ENCODE data around the gene EHMT1.

The EHMT1 gene

GRCh38 chr9:137755261-137755927 is 136.6 kb downstream of the EHMT1 start:
- Histone ChIP-seq H3K36me3 (ENCODE audit: control insufficient read depth in 2 of 2, insufficient read depth in 2 of 2, low read length in 2 of 2) (peaks cover 47 to 60% of the 10 kb centered on the region in 2 donors), H3K27me3 (ENCODE audit: control insufficient read depth in 2 of 2, insufficient read depth in 2 of 2, low read length in 2 of 2) (no peaks in the 10 kb centered on the region), H3K9ac (ENCODE audit: low read depth in 1 of 2, low read length in 2 of 2) (no peak overlapping the region), H3K27ac (ENCODE audit: low read depth in 2 of 2, low read length in 2 of 2) (no peak overlapping the region), H3K4me1 (ENCODE audit: control insufficient read depth in 2 of 2, insufficient read depth in 2 of 2, low read length in 2 of 2) (peaks cover 0 to 2% of the 10 kb centered on the region in 2 donors), H3K9me3 (ENCODE audit: control insufficient read depth in 2 of 2, low read length in 2 of 2) (no peaks in the 10 kb centered on the region), H3K4me3 (ENCODE audit: low read length in 2 of 2) (no peak overlapping the region)

DNA sequence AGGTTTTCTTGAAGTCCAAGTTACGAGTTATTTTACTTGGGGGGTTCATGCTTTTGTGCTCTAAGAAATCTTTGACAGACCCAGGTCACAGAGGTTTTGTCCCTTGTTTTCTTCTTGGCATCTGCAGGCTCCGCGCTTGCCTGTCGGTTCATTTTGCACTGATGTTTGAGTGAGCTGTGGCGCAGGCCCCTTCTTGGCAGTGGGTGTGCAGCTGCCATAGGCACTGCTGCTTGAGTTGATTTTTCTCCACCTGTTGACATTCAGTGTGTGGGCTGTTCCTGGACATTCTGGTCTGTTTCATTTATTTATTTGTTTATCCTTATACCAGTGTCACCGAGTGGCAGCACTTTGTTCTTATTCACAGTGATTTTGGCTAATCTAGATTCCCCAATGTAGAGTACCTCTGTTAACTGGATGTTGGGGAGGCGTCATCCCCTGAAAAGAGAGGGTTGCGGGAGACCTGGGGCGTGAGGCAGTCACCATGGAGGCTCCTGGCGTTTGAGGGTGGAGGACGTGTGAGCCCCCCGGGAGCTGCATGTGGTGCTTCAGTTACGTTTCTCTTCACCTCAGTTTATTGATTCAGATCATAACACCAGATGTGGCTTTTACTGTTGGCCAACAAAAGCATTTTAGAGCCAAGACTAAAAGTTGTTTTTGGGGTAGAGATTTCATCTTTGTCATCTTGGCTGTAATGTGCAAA is 137.4 kb downstream of the EHMT1 start:
- H3K4me1 ChIP-seq (ENCODE audit: control insufficient read depth in 2 of 2, insufficient read depth in 2 of 2, low read length in 2 of 2) = peaks cover 0 to 2% of the 10 kb centered on the region in 2 donors
- H3K9ac ChIP-seq (ENCODE audit: low read depth in 1 of 2, low read length in 2 of 2) = no peak overlapping the region
- no peak overlapping the region for H3K27ac ChIP-seq (ENCODE audit: low read depth in 2 of 2, low read length in 2 of 2)
- peaks cover 47 to 61% of the 10 kb centered on the region in 2 donors for H3K36me3 ChIP-seq (ENCODE audit: control insufficient read depth in 2 of 2, insufficient read depth in 2 of 2, low read length in 2 of 2)
- no peaks in the 10 kb centered on the region for H3K9me3 ChIP-seq (ENCODE audit: control insufficient read depth in 2 of 2, low read length in 2 of 2)
- no peak overlapping the region for H3K4me3 ChIP-seq (ENCODE audit: low read length in 2 of 2)
- no peaks in the 10 kb centered on the region for H3K27me3 ChIP-seq (ENCODE audit: control insufficient read depth in 2 of 2, insufficient read depth in 2 of 2, low read length in 2 of 2)

- H3K27me3 ChIP-seq (ENCODE audit: control insufficient read depth in 2 of 2, insufficient read depth in 2 of 2, low read length in 2 of 2) = no peaks in the 10 kb centered on the region
- no peak overlapping the region for H3K4me3 ChIP-seq (ENCODE audit: low read length in 2 of 2)
- peaks cover 50 to 57% of the 10 kb centered on the region in 2 donors for H3K36me3 ChIP-seq (ENCODE audit: control insufficient read depth in 2 of 2, insufficient read depth in 2 of 2, low read length in 2 of 2)
- H3K4me1 ChIP-seq (ENCODE audit: control insufficient read depth in 2 of 2, insufficient read depth in 2 of 2, low read length in 2 of 2) = peaks cover 0 to 2% of the 10 kb centered on the region in 2 donors
- H3K27ac ChIP-seq (ENCODE audit: low read depth in 2 of 2, low read length in 2 of 2) = no peak overlapping the region
- H3K9ac ChIP-seq (ENCODE audit: low read depth in 1 of 2, low read length in 2 of 2) = no peak overlapping the region
- no peaks in the 10 kb centered on the region for H3K9me3 ChIP-seq (ENCODE audit: control insufficient read depth in 2 of 2, low read length in 2 of 2)
Measured at GRCh38 chr9:137757139-137757538, 138.3 kb downstream of the EHMT1 start.

DNA sequence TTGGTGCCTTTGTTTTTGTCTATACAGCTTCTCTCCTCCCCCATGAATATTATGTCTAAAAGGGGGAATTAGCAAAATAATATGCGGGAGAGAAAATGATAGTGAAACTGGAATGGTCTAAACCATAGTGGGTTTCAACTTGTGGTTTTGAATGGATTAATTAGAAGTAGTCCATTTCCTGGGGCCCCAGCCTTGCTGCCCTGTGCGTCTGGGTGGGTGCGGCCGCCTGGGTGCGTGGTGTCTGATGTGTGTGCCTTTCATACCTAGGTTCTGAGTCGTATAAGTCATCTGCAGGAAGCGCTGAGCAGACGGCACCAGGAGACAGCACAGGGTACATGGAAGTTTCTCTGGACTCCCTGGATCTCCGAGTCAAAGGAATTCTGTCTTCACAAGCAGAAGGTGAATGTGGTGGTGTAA is 138.8 kb downstream of the EHMT1 start:
- Histone ChIP-seq H3K4me1 (ENCODE audit: control insufficient read depth in 2 of 2, insufficient read depth in 2 of 2, low read length in 2 of 2) (peaks cover 0 to 4% of the 10 kb centered on the region in 2 donors), H3K36me3 (ENCODE audit: control insufficient read depth in 2 of 2, insufficient read depth in 2 of 2, low read length in 2 of 2) (peaks cover 51 to 57% of the 10 kb centered on the region in 2 donors), H3K4me3 (ENCODE audit: low read length in 2 of 2) (no peak overlapping the region), H3K27ac (ENCODE audit: low read depth in 2 of 2, low read length in 2 of 2) (no peak overlapping the region), H3K27me3 (ENCODE audit: control insufficient read depth in 2 of 2, insufficient read depth in 2 of 2, low read length in 2 of 2) (no peaks in the 10 kb centered on the region), H3K9me3 (ENCODE audit: control insufficient read depth in 2 of 2, low read length in 2 of 2) (no peaks in the 10 kb centered on the region), H3K9ac (ENCODE audit: low read depth in 1 of 2, low read length in 2 of 2) (no peak overlapping the region)

GRCh38 chr9:137758067-137758466 is 139.3 kb downstream of the EHMT1 start:
- peaks cover 0 to 6% of the 10 kb centered on the region in 2 donors for H3K4me1 ChIP-seq (ENCODE audit: control insufficient read depth in 2 of 2, insufficient read depth in 2 of 2, low read length in 2 of 2)
- no peak overlapping the region for H3K27ac ChIP-seq (ENCODE audit: low read depth in 2 of 2, low read length in 2 of 2)
- H3K27me3 ChIP-seq (ENCODE audit: control insufficient read depth in 2 of 2, insufficient read depth in 2 of 2, low read length in 2 of 2) = no peaks in the 10 kb centered on the region
- H3K4me3 ChIP-seq (ENCODE audit: low read length in 2 of 2) = no peak overlapping the region
- no peak overlapping the region for H3K9ac ChIP-seq (ENCODE audit: low read depth in 1 of 2, low read length in 2 of 2)
- H3K9me3 ChIP-seq (ENCODE audit: control insufficient read depth in 2 of 2, low read length in 2 of 2) = no peaks in the 10 kb centered on the region
- peaks cover 51 to 57% of the 10 kb centered on the region in 2 donors for H3K36me3 ChIP-seq (ENCODE audit: control insufficient read depth in 2 of 2, insufficient read depth in 2 of 2, low read length in 2 of 2)

DNA sequence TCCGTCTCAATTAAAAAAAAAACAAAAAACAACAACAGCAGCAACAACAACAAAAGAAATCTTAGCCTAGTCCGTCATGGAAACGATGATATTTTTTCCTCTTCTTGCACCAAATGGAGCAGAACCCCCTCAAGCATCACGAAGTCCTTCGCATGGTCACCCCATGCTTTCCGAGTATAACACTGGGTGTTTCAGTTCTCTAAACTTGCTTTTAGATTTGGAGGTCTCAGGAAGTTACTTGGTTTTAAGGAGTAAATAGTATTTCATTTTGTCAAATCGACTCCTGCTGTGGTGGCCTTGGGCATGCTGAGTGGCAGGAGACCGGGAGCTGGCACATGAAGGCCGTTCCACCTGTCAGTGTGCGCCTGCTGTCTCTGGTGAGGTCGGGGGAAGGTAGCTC is 140.3 kb downstream of the EHMT1 start:
- H3K4me3 ChIP-seq (ENCODE audit: low read length in 2 of 2) = no peak overlapping the region
- H3K9me3 ChIP-seq (ENCODE audit: control insufficient read depth in 2 of 2, low read length in 2 of 2) = no peaks in the 10 kb centered on the region
- H3K9ac ChIP-seq (ENCODE audit: low read depth in 1 of 2, low read length in 2 of 2) = no peak overlapping the region
- peak overlapping the region in 1 of 2 donors; percentile 32 for H3K27ac ChIP-seq (ENCODE audit: low read depth in 2 of 2, low read length in 2 of 2)
- H3K36me3 ChIP-seq (ENCODE audit: control insufficient read depth in 2 of 2, insufficient read depth in 2 of 2, low read length in 2 of 2) = peaks cover 48 to 64% of the 10 kb centered on the region in 2 donors
- peaks cover 0 to 8% of the 10 kb centered on the region in 2 donors for H3K4me1 ChIP-seq (ENCODE audit: control insufficient read depth in 2 of 2, insufficient read depth in 2 of 2, low read length in 2 of 2)
- no peaks in the 10 kb centered on the region for H3K27me3 ChIP-seq (ENCODE audit: control insufficient read depth in 2 of 2, insufficient read depth in 2 of 2, low read length in 2 of 2)

GRCh38 chr9:137759649-137760321 is 141.0 kb downstream of the EHMT1 start:
- Histone ChIP-seq H3K9ac (ENCODE audit: low read depth in 1 of 2, low read length in 2 of 2) (no peak overlapping the region), H3K9me3 (ENCODE audit: control insufficient read depth in 2 of 2, low read length in 2 of 2) (no peaks in the 10 kb centered on the region), H3K4me1 (ENCODE audit: control insufficient read depth in 2 of 2, insufficient read depth in 2 of 2, low read length in 2 of 2) (peaks cover 0 to 8% of the 10 kb centered on the region in 2 donors), H3K36me3 (ENCODE audit: control insufficient read depth in 2 of 2, insufficient read depth in 2 of 2, low read length in 2 of 2) (peaks cover 43 to 64% of the 10 kb centered on the region in 2 donors), H3K4me3 (ENCODE audit: low read length in 2 of 2) (no peak overlapping the region), H3K27ac (ENCODE audit: low read depth in 2 of 2, low read length in 2 of 2) (peak overlapping the region in 1 of 2 donors; percentile 32), H3K27me3 (ENCODE audit: control insufficient read depth in 2 of 2, insufficient read depth in 2 of 2, low read length in 2 of 2) (no peaks in the 10 kb centered on the region)

DNA sequence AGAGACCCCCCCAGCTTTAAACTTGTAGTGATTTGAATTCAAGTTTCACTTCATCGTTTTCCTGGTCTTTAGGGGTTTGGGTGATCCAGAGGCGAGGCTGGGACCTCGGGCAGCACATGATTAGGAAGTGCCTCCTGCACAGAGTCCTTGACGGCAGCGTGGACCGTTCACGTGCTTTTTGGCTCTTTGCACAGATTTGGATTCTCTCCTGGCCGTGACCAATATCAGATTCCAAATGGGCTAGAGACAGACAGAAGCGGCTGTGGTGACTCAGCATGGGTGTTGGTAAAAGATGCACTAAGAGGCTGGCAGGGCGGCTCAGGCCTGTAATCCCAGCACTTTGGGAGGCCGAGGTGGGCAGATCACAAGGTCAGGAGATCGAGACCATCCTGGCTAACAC is 141.6 kb downstream of the EHMT1 start:
- Histone ChIP-seq H3K27me3 (ENCODE audit: control insufficient read depth in 2 of 2, insufficient read depth in 2 of 2, low read length in 2 of 2) (no peaks in the 10 kb centered on the region), H3K36me3 (ENCODE audit: control insufficient read depth in 2 of 2, insufficient read depth in 2 of 2, low read length in 2 of 2) (peaks cover 38 to 60% of the 10 kb centered on the region in 2 donors), H3K4me1 (ENCODE audit: control insufficient read depth in 2 of 2, insufficient read depth in 2 of 2, low read length in 2 of 2) (peaks cover 0 to 8% of the 10 kb centered on the region in 2 donors), H3K9me3 (ENCODE audit: control insufficient read depth in 2 of 2, low read length in 2 of 2) (no peaks in the 10 kb centered on the region), H3K4me3 (ENCODE audit: low read length in 2 of 2) (no peak overlapping the region), H3K27ac (ENCODE audit: low read depth in 2 of 2, low read length in 2 of 2) (no peak overlapping the region), H3K9ac (ENCODE audit: low read depth in 1 of 2, low read length in 2 of 2) (no peak overlapping the region)

DNA sequence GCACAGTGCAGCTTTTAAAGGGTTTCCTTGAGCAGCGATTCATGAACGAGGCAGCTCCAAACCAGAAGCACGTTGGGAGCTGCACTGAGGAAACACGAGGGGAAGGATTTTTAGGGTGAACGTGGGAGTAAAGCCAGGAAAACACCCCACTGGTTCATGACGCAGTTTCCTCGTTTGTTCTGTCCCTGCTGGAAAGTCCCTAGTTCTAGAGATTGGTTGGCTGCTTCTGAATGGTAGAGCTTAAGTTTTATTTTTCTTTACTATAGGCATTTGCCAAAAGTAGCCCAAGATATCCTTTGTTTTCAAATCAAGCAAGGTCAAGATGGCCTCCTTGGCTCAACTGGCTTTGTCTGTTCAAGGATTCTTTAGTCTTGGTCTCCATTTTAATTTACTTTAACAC is 142.2 kb downstream of the EHMT1 start:
- Histone ChIP-seq H3K27me3 (ENCODE audit: control insufficient read depth in 2 of 2, insufficient read depth in 2 of 2, low read length in 2 of 2) (no peaks in the 10 kb centered on the region), H3K4me3 (ENCODE audit: low read length in 2 of 2) (no peak overlapping the region), H3K9ac (ENCODE audit: low read depth in 1 of 2, low read length in 2 of 2) (no peak overlapping the region), H3K36me3 (ENCODE audit: control insufficient read depth in 2 of 2, insufficient read depth in 2 of 2, low read length in 2 of 2) (peaks cover 34 to 58% of the 10 kb centered on the region in 2 donors), H3K9me3 (ENCODE audit: control insufficient read depth in 2 of 2, low read length in 2 of 2) (no peaks in the 10 kb centered on the region), H3K27ac (ENCODE audit: low read depth in 2 of 2, low read length in 2 of 2) (no peak overlapping the region), H3K4me1 (ENCODE audit: control insufficient read depth in 2 of 2, insufficient read depth in 2 of 2, low read length in 2 of 2) (peaks cover 0 to 8% of the 10 kb centered on the region in 2 donors)

DNA sequence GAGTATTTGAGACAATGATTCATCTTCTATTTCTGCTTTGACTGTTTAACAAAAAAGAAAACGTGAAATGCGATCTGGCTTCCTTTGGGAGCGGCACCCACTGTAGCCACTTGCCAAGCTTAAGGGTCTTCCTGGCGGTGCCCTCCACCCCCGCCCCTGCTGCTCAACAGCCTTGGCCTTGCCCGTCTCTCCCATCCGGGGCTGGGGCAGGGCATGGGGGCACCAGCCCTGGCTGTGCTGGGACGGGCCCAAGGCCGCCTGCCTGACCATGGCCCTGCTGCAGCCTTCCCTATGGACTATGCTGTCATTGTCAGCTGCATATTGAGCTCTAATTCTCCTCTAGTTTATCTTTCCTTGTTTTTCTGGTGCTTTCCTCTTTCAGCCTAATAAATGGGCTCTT is 143.0 kb downstream of the EHMT1 start:
- H3K9me3 ChIP-seq (ENCODE audit: control insufficient read depth in 2 of 2, low read length in 2 of 2) = no peaks in the 10 kb centered on the region
- no peak overlapping the region for H3K4me3 ChIP-seq (ENCODE audit: low read length in 2 of 2)
- peak overlapping the region in 1 of 2 donors; percentile 63 for H3K27ac ChIP-seq (ENCODE audit: low read depth in 2 of 2, low read length in 2 of 2)
- H3K27me3 ChIP-seq (ENCODE audit: control insufficient read depth in 2 of 2, insufficient read depth in 2 of 2, low read length in 2 of 2) = no peaks in the 10 kb centered on the region
- peaks cover 0 to 8% of the 10 kb centered on the region in 2 donors for H3K4me1 ChIP-seq (ENCODE audit: control insufficient read depth in 2 of 2, insufficient read depth in 2 of 2, low read length in 2 of 2)
- H3K36me3 ChIP-seq (ENCODE audit: control insufficient read depth in 2 of 2, insufficient read depth in 2 of 2, low read length in 2 of 2) = peaks cover 34 to 55% of the 10 kb centered on the region in 2 donors
- H3K9ac ChIP-seq (ENCODE audit: low read depth in 1 of 2, low read length in 2 of 2) = no peak overlapping the region
